K562 (cell line): ENCODE results near the gene SMIM35. TPM values are rescaled to one million over a fixed set of nuclear protein-coding genes. Genes with fewer than 3 reads are reported as not detected.

Source experiments
- ATAC-seq: fragments of 200-7000 bp; cut with Tn5 transposase; 3 replicates; pipeline ENCODE4 v1.9.1; 2020; ENCODE audit warnings: moderate library complexity
- BruUV-seq: library from RNA; stranded (reverse); fragments of 400-500 nt; replicated peaks from 2 replicates; lab custom pipeline; 2021; lab: Mats Ljungman, UMichigan
- CTCF ChIA-PET: fragments of 300-600 bp; formaldehyde crosslinking; extraction: SDS; loops from one replicate; lab custom pipeline; 2021; ENCODE audit warnings: low intra/inter-chr PET ratio; lab: Yijun Ruan, JAX
- POLR2A ChIA-PET: fragments of 300-600, 350-650 bp; sonication (Branson Sonifier 250); formaldehyde crosslinking; extraction: SDS; loops from one replicate; lab custom pipeline; 2021; ENCODE audit warnings: antibody characterized with exemption, inconsistent platforms; lab: Yijun Ruan, JAX
- DNase-seq, 4 experiments: peaks; one replicate each; pipeline versions ENCODE4 v3.0.0 to v3.0.0-alpha.2; 2011 to 2018; ENCODE audit warnings: low spot score in 3 of 4, mixed read lengths in 3 of 4; ENCODE audit errors: extremely low read depth in 1 of 4
- FAIRE-seq: peaks from 2 replicates; lab custom pipeline; 2011; peaks lifted over from hg19 to GRCh38; lab: Jason Lieb, UNC
- H2AFZ ChIP-seq: 2 replicates; pipeline ENCODE4 v1.6.0; 2011; ENCODE audit warnings: low read depth, low read length, control low read depth, inconsistent platforms
- H3K27ac ChIP-seq: fragments of 200-600 bp; 3 replicates; pipeline ENCODE4 v1.8.0; 2011; ENCODE audit warnings: low read depth, mild to moderate bottlenecking, control low read depth, inconsistent platforms, low read length, moderate library complexity, mixed read lengths; ENCODE audit errors: extremely low read depth
- H3K27me3 ChIP-seq, 2 experiments: fragments of 300-600 bp in 1 of 2; 2 replicates in 1 of 2; 3 replicates in 1 of 2; pipeline versions ENCODE4 v1.6.0 to v1.8.0; 2011; ENCODE audit warnings: inconsistent platforms in 2 of 2, low read length in 2 of 2, mild to moderate bottlenecking in 1 of 2, mixed read lengths in 1 of 2, moderate library complexity in 1 of 2; ENCODE audit not compliant: control insufficient read depth in 2 of 2, insufficient read depth in 2 of 2
- H3K36me3 ChIP-seq: fragments of 300-600 bp; 3 replicates; pipeline ENCODE4 v1.8.0; 2011; ENCODE audit warnings: mild to moderate bottlenecking, low read length, inconsistent platforms; ENCODE audit not compliant: control insufficient read depth, insufficient read depth
- H3K4me1 ChIP-seq, 2 experiments: fragments of 200-600 bp in 1 of 2; replicated peaks in 1 of 2; 2 replicates in 1 of 2; 3 replicates in 1 of 2; pipeline versions ENCODE4 v1.5.1 to v1.8.0; 2011; ENCODE audit warnings: inconsistent platforms in 2 of 2, low read length in 2 of 2, mild to moderate bottlenecking in 1 of 2, mixed read lengths in 1 of 2, moderate library complexity in 1 of 2; ENCODE audit not compliant: control insufficient read depth in 2 of 2, insufficient read depth in 2 of 2
- H3K4me2 ChIP-seq: 2 replicates; pipeline ENCODE4 v1.6.1; 2011; ENCODE audit warnings: low read length, control low read depth, inconsistent platforms, mixed read lengths; ENCODE audit not compliant: insufficient read depth
- H3K4me3 ChIP-seq: fragments of 200-600 bp; sonication (generic), shearing (Covaris generic); 2 replicates; pipeline ENCODE4 v1.5.1; 2016; ENCODE audit warnings: control low read depth, inconsistent platforms
- H3K79me2 ChIP-seq: fragments of 200-600 bp; 3 replicates; pipeline ENCODE4 v1.8.0; 2011; ENCODE audit warnings: low read length, inconsistent platforms; ENCODE audit not compliant: control insufficient read depth, insufficient read depth
- H3K9ac ChIP-seq, 2 experiments: 2 replicates each; pipeline versions ENCODE4 v1.6.0 to v1.6.1; 2011; ENCODE audit warnings: low read depth in 2 of 2, low read length in 2 of 2, control low read depth in 1 of 2, inconsistent platforms in 1 of 2, mild to moderate bottlenecking in 1 of 2, mixed read lengths in 1 of 2; ENCODE audit not compliant: insufficient read depth in 1 of 2
- H3K9me1 ChIP-seq: one replicate; pipeline ENCODE4 v1.6.0; 2011; ENCODE audit warnings: inconsistent platforms, mild to moderate bottlenecking, low read length, moderate library complexity; ENCODE audit not compliant: control insufficient read depth, insufficient read depth
- H3K9me3 ChIP-seq: replicated peaks from 2 replicates; pipeline ENCODE4 v1.5.1; 2011; ENCODE audit warnings: low read depth, low read length, inconsistent platforms; ENCODE audit not compliant: control insufficient read depth, insufficient read depth
- H4K20me1 ChIP-seq: replicated peaks from 2 replicates; pipeline ENCODE4 v1.6.1; 2011; ENCODE audit warnings: low read length, inconsistent platforms, mixed read lengths; ENCODE audit not compliant: control insufficient read depth, insufficient read depth
- NFRKB ChIP-seq: fragments of 450-650 bp; IDR thresholded peaks from 2 replicates; pipeline ENCODE4 v1.6.1; 2016; ENCODE audit warnings: low read depth
- SMAD1 ChIP-seq: fragments of 150-350 bp; IDR thresholded peaks from 2 replicates; pipeline ENCODE4 v1.6.1; 2014; ENCODE audit warnings: low read length, low read depth; ENCODE audit not compliant: partially characterized antibody
- ZBTB9 ChIP-seq: fragments of 450-650 bp; formaldehyde crosslinking; IDR thresholded peaks from 2 replicates; pipeline ENCODE4 v1.4.0; 2020; ENCODE audit warnings: mild to moderate bottlenecking, moderate library complexity
- ZHX1 ChIP-seq: fragments of 150-350 bp; conservative IDR thresholded peaks from 2 replicates; pipeline ENCODE4 v1.6.1; 2014; ENCODE audit warnings: low read length
- WGBS: fragments of 100-300 bp; shearing (Covaris generic); methylation state at CpG from one replicate; pipeline ENCODE4 v1.1.6; 2016; ENCODE audit warnings: low coverage, mixed read lengths; ENCODE audit not compliant: insufficient coverage; ENCODE audit errors: missing lambda C conversion rate; 5-methylcytosine and 5-hydroxymethylcytosine counted together
- in situ Hi-C: fragments of 300-500 bp; cut with MboI; formaldehyde crosslinking; loops from 4 replicates; pipeline ENCODE4 v1.15.0; 2018; ENCODE audit warnings: inconsistent platforms, mixed read lengths
- intact Hi-C: fragments of 100-400 bp; cut with micrococcal nuclease; formaldehyde crosslinking; loops from 2 replicates; pipeline ENCODE4 v1.14.2; 2022
- polyA plus RNA-seq, 8 experiments: library from polyadenylated mRNA; depleted of rRNA in 4 of 8; stranded (reverse) in 5 of 8; unstranded in 3 of 8; fragments of >200 nt; fragmentation: Nextera tagmentation in 2 of 8; fragmentation: Illumina TruSeq in 1 of 8; extraction: Ambion mirVana in 2 of 8; extraction: Trizol in 1 of 8; gene quantifications; 2 replicates each; pipeline versions ENCODE4 v1.2.1 to v1.2.3, GENCODE V29; 2011 to 2014; ENCODE audit warnings: inconsistent platforms in 1 of 8, missing spikeins in 1 of 8
- total RNA-seq, 7 experiments: library from RNA; depleted of rRNA in 6 of 7; stranded (reverse); fragments of >200 nt in 6 of 7; fragmentation: Illumina TruSeq in 2 of 7; extraction: Trizol in 2 of 7; gene quantifications; 2 replicates each; pipeline versions ENCODE4 v1.2.1 to v1.2.3, GENCODE V29; 2011 to 2021; ENCODE audit warnings: low replicate concordance in 1 of 7

The SMIM35 gene
- total and polyA plus RNA-seq, 9 of the 15 experiments (the other 6 are each of a cell fraction or from before 2014, with no cell fraction given): 0.03 TPM; not detected in 7

- DNase-seq (no peak), FAIRE-seq (peak; percentile 29), ATAC-seq (no peak)
- H3K9ac ChIP-seq: no peak overlapping the region; a peak in 1 of 4 replicates
- 39% methylated on average over 3 of the region's 3 CpGs for WGBS
- CTCF ChIA-PET: no interaction called here
- intact Hi-C loops: no loop called here
- in situ Hi-C loops: no loop called here
- TF ChIP-seq SMAD1 (no peak), ZHX1 (no peak), ZBTB9 (CRISPR knock-in tag) (no peak), NFRKB (no peak)
- H3K27me3 ChIP-seq: no peaks in the 10 kb centered on the region
- H4K20me1 ChIP-seq: no peaks in the 10 kb centered on the region
- no peaks in the 10 kb centered on the region for H3K9me3 ChIP-seq
- peaks cover 13 to 42% of the 10 kb centered on the region in 2 experiments for H3K4me1 ChIP-seq
- POLR2A ChIA-PET: interaction anchor here (0.5 to 1.6 kb wide), 7 partner anchors 11 to 1004 kb away, joined by 3 to 5 read pairs (median 3); no protein-coding TSS in a partner anchor
- no TSS peak for BruUV-seq
- no peak overlapping the region for H3K4me2 ChIP-seq
- H3K79me2 ChIP-seq: peaks cover 9% of the 10 kb centered on the region; the same call in 2 of the 3 replicates
- no peaks in the 10 kb centered on the region for H3K9me1 ChIP-seq
- no peak overlapping the region for H3K4me3 ChIP-seq
- no peaks in the 10 kb centered on the region for H3K36me3 ChIP-seq
- H3K27ac ChIP-seq: no peak overlapping the region
- H2AFZ ChIP-seq: peak overlapping the region; percentile 82
These were observed 14.0 kb upstream of the SMIM35 start for GRCh38 chr11:118100691-118101232.
